ENCODE measurements around the gene RPRD1B.

DNA sequence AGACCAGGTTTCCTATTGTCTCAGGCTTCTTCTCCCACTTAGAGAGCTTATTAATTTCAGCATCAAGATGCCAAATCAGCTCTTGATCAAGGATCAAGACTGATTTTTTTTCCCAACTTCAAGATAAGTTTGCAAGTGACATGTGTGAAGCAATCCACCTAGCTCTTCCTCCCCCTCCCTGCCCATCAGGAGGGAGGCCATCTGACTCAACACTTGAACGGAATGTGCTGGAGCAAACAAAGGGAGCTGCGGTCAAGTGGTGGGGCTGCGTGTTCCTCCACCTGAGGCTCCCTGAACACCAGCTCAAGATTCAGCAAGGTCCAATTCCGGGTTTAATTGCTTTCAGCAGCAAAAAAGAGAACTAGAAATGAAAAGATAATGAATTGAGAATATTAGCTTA, 39.0 kb upstream of the RPRD1B start:
- TF ChIP-seq POLR2A (IDR thresholded peaks at IDR 0.05; ENCODE audit: low read depth, low read length) (no peak), SPI1 (IDR thresholded peaks at IDR 0.05; ENCODE audit: low read depth, low read length) (no peak), POLR2AphosphoS5 (IDR thresholded peaks at IDR 0.05; ENCODE audit: low read depth, low read length) (no peak), TAF1 (IDR thresholded peaks at IDR 0.05; ENCODE audit: low read depth, low read length) (no peak), POU2F2 (IDR thresholded peaks at IDR 0.05; ENCODE audit: low read depth, low read length) (no peak), PAX5 (IDR thresholded peaks at IDR 0.05; ENCODE audit: insufficient read depth, low read length, severe bottlenecking) (no peak)
